Measurements from ENCODE around the gene GALNT18. TPM values are rescaled to one million over a fixed set of nuclear protein-coding genes. Genes with fewer than 3 reads are reported as not detected.

The GALNT18 gene
- total RNA-seq, 4 donors from 2014 or later, result 7.8 to 57.1 (median 17.8) TPM

DNA sequence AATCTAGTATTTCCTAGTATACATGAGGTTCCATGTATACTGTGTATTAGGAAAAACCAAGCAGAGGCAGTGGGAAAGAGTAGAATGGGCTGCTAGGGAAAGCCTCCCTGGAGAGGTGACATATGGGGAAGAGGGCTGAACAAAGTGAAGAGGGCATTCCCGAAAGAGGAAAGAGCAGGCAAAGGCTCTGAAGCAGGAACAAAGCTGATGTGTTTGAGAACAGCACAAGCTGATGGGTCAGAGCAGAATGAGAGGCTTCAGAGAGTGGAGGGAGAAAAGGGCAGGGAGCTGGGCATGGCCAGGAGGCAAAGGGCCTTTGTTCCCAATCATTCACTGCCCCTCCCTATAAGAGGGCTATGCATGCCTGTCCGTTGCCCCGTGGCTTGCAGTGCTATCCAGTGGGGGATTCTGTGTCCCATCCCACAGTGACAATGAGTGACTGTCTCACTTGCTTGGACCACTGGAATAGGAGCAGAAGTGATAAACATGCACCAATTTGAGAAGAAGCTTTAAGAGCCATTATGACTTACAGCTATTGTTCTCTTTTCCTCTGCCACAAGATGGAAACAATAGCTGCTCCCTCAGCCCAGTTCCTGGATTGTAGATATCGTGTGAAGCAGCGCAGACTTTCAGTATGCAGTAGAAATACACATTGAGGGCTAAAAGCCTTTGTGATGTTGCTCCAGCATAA is 39.6 kb downstream of the GALNT18 start:
- TF ChIP-seq, protein P1, sequence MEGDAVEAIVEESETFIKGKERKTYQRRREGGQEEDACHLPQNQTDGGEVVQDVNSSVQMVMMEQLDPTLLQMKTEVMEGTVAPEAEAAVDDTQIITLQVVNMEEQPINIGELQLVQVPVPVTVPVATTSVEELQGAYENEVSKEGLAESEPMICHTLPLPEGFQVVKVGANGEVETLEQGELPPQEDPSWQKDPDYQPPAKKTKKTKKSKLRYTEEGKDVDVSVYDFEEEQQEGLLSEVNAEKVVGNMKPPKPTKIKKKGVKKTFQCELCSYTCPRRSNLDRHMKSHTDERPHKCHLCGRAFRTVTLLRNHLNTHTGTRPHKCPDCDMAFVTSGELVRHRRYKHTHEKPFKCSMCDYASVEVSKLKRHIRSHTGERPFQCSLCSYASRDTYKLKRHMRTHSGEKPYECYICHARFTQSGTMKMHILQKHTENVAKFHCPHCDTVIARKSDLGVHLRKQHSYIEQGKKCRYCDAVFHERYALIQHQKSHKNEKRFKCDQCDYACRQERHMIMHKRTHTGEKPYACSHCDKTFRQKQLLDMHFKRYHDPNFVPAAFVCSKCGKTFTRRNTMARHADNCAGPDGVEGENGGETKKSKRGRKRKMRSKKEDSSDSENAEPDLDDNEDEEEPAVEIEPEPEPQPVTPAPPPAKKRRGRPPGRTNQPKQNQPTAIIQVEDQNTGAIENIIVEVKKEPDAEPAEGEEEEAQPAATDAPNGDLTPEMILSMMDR (IDR thresholded peaks at IDR 0.05; ENCODE audit: low read depth), result no peak

DNA sequence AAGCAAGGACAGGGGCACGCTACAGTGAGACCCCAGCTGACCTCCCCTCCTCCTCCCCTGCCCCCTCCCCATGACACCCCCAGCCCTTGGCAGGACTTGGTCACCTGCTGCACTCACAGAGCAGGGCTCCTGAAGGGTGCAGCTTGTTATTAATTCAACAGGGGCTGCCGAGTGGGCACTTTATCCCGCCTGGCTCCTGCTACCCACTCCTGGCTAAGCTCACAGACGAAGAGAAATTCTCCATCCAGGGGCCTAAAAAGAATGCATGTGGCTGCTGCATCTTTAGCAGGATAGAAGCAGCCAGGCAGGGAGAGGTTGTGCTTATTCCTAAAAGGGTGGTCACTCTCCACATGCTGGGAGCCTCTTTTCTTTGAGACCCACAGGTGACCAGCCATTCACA is 40.3 kb downstream of the GALNT18 start:
- TF ChIP-seq, protein P1 (IDR thresholded peaks at IDR 0.05; ENCODE audit: low read depth), result no peak

DNA sequence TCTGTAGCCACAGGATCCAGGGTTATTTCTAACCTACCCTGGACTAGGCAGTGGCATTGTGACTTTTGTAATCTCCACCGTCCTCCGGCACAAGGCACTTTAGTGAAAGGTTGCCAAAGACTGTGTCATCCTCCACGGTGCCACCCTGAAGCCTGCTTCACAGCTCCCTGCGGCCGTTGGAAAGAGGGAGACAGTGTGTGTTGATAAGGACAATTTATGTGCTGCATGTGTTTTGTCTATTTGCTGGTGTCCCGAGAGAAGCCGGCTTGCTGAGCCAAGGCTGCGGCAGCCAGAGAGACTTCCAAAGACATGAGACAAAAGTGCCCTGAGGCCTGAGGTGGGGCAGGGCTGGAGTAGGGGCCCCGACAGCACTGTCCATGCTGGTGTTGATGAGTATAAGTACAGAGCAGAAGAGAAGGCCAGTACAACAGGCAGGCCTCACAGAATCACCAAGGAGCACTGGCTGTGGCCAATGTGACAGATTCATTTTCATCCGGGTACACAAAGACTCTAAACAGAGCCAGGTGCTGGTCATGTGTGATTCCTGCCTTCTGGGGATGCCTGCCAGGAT is 40.9 kb downstream of the GALNT18 start:
- TF ChIP-seq, protein P1 (IDR thresholded peaks at IDR 0.05; ENCODE audit: low read depth), result no peak

DNA sequence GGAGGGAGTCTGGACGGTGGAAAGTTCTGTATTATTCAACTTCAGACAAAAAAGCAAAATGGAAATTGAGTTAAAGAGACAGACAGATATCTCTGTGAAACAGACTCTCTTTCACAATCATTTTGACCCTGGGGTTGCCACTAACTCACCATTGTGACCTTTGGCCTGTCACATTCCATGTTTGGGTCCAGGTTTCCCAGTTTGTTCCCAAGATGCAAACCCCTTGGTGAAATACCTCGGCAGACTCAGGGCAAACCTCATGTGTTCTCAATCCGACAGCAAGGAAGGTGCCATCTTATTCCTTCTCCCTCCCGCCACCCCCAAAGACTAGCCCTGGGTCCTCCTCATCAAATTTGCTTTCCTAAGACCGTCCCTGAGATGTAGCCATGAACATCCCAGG is 41.8 kb downstream of the GALNT18 start:
- TF ChIP-seq, protein P1 (IDR thresholded peaks at IDR 0.05; ENCODE audit: low read depth), result no peak

DNA sequence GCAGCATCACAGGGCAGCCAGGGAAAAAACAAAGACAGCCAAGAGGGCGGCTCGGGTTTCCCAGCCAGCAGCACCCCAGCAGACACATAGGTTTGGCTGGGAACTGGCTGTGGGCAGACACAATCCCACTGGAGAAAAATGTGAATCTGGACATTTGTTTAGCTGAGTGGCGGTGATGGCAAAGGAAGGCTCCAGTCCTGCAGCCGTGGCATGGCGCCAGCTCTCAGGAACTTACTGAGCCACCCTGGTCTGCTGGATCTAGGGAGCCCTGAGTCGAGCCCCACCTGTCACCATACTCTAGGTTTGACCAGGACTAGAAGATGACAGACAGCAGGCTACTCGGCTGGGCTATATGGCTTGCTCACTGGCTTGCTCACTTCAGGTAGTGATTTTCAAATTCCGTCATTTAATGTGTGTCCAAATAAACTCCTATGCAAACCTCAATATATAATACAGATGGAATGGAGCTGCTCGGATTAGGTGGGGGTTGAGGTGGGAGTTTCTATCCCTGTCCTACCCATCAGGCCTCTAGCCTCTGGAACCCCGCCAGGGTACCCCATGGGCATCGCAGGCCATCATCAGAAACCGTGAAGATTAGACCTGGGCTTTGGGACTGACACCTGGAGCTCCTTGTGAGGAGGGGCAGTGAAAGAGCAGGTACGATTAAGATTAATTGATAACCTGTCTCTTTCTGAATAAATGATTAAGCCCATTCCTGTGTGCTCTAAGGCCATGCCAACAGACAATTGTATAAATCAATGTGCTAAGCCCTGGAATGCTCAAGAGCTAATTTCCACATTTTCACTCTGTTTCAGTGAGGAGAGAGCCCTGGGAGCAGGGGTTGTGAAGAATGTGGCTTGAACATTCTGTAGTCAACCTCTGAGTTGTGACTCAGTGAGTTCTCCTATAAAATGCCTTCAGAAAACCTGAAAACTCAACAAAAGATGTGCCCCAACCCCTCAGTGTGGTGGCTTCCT is 42.5 kb downstream of the GALNT18 start:
- TF ChIP-seq, protein P1 (IDR thresholded peaks at IDR 0.05; ENCODE audit: low read depth), result no peak

DNA sequence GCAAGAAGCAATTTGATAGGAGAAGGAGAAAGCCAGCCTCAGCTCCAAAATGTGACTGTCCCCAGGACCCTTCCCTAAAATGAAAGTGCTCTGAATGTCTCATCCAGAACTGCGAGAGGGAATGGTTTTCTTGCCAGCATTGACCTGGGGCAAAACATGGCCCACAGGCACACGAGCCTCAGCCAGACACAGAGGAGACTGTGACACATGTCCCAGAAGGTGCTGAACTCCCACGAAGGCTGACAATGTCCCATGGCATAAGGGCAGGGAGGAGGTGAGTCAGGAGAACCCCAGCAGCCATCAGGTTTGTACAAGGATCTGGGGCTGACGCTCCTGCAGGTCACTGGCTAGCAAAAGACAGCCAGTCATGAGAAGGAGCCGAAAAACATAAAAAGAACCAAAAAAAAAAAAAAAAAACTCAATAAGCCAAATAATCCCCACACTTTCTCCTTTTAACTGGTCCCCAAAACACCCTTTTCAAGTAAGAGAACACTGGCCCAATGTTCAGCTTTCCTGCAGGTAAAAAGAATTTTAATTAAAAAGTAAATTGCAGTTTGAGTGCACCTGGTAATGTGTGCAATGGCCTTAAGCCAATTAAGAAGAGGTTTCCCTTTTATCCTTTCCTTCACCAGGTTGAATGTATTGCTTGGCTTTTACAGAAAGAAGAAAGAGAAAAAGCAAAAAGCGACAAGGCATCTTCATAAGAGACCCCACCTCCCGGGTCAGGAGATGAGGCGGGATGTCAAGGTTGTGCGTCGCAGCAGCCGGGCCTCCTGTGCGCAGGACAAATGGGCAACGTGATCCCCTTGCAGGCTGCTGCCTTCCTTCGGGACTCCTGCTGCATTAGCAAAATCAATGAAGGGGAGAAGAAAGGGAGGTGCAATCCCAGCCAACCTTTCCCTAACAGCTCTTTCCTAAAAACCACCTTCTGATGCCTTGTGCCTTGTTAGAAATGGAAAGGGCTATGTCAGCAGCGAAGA is 43.6 kb downstream of the GALNT18 start:
- TF ChIP-seq, protein P1 (IDR thresholded peaks at IDR 0.05; ENCODE audit: low read depth), result no peak

Data from subcutaneous adipose tissue (tissue), 4 donors.